ENCODE results near the gene MRPL44.

DNA sequence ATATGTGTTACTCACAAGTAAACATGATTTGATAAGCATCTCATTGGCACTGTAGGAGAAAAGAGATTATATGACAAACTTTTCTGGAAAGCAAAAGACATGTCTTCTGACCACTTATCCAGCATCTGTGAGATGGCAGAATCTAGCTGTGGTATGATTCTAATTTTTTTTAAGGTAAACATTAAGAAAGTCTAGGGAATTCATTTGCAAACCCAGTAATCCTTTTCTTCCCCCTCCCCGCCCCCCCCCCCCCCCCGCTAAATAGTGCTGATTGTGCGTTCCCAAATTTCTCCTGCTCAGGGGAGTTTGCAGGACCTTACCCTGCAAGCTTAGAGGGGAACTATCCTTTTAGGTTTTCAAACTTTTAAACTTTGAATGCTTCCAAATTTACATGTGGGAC, 12.1 kb downstream of the MRPL44 start:
- TF ChIP-seq, protein P1, sequence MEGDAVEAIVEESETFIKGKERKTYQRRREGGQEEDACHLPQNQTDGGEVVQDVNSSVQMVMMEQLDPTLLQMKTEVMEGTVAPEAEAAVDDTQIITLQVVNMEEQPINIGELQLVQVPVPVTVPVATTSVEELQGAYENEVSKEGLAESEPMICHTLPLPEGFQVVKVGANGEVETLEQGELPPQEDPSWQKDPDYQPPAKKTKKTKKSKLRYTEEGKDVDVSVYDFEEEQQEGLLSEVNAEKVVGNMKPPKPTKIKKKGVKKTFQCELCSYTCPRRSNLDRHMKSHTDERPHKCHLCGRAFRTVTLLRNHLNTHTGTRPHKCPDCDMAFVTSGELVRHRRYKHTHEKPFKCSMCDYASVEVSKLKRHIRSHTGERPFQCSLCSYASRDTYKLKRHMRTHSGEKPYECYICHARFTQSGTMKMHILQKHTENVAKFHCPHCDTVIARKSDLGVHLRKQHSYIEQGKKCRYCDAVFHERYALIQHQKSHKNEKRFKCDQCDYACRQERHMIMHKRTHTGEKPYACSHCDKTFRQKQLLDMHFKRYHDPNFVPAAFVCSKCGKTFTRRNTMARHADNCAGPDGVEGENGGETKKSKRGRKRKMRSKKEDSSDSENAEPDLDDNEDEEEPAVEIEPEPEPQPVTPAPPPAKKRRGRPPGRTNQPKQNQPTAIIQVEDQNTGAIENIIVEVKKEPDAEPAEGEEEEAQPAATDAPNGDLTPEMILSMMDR (IDR thresholded peaks at IDR 0.05) = no peak
- no peak for TF ChIP-seq EP300 (IDR thresholded peaks at IDR 0.05)
- TF ChIP-seq POLR2A (IDR thresholded peaks at IDR 0.05; ENCODE audit: low read depth) = no peak
